Neutrophil (primary cell): ENCODE data around the gene EEF1AKMT2.
"Not testable (repeated sequence)": the region's sequence is repeated elsewhere in the genome, so short reads cannot be mapped to it uniquely, and the experiment has no call there.

Source experiments
- H3K27ac ChIP-seq: fragments of 200-600 bp; sonication (generic); 2 replicates; pipeline ENCODE4 v1.5.1; 2016; ENCODE audit warnings: mild to moderate bottlenecking, moderate library complexity
- H3K27me3 ChIP-seq: fragments of 200-600 bp; sonication (generic); 2 replicates; pipeline ENCODE4 v1.6.0; 2016; ENCODE audit warnings: mild to moderate bottlenecking
- H3K36me3 ChIP-seq: fragments of 200-600 bp; sonication (generic); 2 replicates; pipeline ENCODE4 v1.5.1; 2017
- H3K4me1 ChIP-seq, 2 experiments: fragments of 200-600 bp in 1 of 2; sonication (generic) in 1 of 2; 1 replicate in 1 of 2; 2 replicates in 1 of 2; pipeline versions ENCODE4 v1.5.1 to v1.6.1; 2013 to 2016; ENCODE audit warnings: low read depth in 1 of 2, low read length in 1 of 2, mild to moderate bottlenecking in 1 of 2, moderate library complexity in 1 of 2; ENCODE audit not compliant: control insufficient read depth in 1 of 2, insufficient read depth in 1 of 2
- H3K4me3 ChIP-seq, 2 experiments: fragments of 200-600 bp in 1 of 2; sonication (generic) in 1 of 2; 1 replicate in 1 of 2; 2 replicates in 1 of 2; pipeline ENCODE4 v1.5.1; 2013 to 2016; ENCODE audit warnings: low read depth in 1 of 2, low read length in 1 of 2, mild to moderate bottlenecking in 1 of 2, moderate library complexity in 1 of 2
- H3K9me3 ChIP-seq: fragments of 200-600 bp; sonication (generic); 2 replicates; pipeline ENCODE4 v1.5.1; 2016
- TF ChIP-seq, protein P1 (sequence below): fragments of 200-600 bp; sonication (generic); IDR thresholded peaks from 2 replicates; pipeline ENCODE4 v1.5.1; 2016; ENCODE audit warnings: antibody characterized with exemption

Gene EEF1AKMT2

DNA sequence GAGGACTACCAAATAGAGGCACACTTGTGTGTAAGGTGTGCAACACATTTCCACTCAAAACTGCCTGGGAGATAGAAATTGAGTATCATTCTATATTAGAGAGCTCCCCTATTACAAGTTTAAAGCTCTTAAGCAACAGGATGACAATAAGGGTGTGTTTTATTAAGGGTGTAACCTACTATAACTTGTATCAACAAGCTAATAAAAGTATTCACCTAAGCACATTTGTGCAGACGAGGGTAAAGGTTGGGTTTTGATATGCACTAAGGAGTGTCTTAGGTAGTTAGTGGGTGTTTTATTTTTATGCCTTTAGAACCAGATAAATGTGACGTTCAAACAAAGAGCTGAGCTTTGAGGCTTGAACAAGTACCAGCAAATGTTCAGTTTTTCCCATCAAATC lies 44.7 kb downstream of the EEF1AKMT2 start:
- TF ChIP-seq, protein P1, sequence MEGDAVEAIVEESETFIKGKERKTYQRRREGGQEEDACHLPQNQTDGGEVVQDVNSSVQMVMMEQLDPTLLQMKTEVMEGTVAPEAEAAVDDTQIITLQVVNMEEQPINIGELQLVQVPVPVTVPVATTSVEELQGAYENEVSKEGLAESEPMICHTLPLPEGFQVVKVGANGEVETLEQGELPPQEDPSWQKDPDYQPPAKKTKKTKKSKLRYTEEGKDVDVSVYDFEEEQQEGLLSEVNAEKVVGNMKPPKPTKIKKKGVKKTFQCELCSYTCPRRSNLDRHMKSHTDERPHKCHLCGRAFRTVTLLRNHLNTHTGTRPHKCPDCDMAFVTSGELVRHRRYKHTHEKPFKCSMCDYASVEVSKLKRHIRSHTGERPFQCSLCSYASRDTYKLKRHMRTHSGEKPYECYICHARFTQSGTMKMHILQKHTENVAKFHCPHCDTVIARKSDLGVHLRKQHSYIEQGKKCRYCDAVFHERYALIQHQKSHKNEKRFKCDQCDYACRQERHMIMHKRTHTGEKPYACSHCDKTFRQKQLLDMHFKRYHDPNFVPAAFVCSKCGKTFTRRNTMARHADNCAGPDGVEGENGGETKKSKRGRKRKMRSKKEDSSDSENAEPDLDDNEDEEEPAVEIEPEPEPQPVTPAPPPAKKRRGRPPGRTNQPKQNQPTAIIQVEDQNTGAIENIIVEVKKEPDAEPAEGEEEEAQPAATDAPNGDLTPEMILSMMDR, result no peak
- no peaks in the 10 kb centered on the region for H3K9me3 ChIP-seq
- H3K27ac ChIP-seq, result no peak overlapping the region
- no peak overlapping the region for H3K4me3 ChIP-seq
- H3K27me3 ChIP-seq, result no peaks in the 10 kb centered on the region
- peaks cover 18 to 19% of the 10 kb centered on the region in 2 experiments for H3K4me1 ChIP-seq
- H3K36me3 ChIP-seq, result no peaks in the 10 kb centered on the region

DNA sequence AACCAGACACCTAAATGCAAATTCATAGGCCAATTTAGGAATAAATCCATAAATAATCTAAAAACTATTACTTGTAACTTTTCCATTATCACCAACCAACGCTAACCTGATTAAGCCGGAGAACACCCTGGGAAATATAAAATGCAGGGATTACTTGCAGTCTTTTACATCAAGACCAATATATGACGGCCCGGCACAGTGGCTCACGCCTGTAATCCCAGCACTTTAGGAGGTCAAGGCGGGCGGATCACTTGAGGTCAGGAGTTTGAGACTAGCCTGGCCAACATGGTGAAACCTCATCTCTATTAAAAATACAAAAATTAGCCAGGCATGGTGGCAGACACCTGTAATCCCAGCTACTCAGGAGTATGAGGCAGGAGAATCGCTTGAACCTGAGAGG lies 45.2 kb downstream of the EEF1AKMT2 start:
- peaks cover 24% of the 10 kb centered on the region in 2 experiments for H3K4me1 ChIP-seq
- H3K27ac ChIP-seq, result not testable (repeated sequence)

DNA sequence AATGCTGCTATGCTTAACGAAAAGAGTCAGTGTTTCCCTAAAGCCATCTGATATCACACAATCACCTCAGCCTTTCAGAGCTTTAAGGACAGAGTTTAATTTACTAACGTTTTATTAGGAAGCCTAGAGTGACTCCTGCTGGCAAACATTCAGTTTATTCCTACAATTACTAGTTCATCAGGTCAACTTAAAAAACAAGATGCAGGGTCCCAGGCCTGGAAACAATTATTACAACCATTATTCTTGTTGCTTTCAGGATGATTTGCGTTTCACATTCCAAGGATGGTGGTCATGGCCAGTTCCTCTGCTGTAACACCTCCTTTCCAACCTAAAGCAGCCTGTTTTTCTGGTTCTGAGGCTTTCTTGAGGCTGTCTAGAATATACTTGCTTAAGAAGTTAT lies 46.0 kb downstream of the EEF1AKMT2 start:
- Histone ChIP-seq H3K27me3 (no peaks in the 10 kb centered on the region), H3K9me3 (no peaks in the 10 kb centered on the region), H3K27ac (peak overlapping the region; percentile 91), H3K4me1 (peaks cover 31 to 32% of the 10 kb centered on the region in 2 experiments), H3K4me3 (no peak overlapping the region), H3K36me3 (no peaks in the 10 kb centered on the region)
- TF ChIP-seq, protein P1, result peak; percentile 52

More for the DNA sequence above, 45.2 kb downstream of the EEF1AKMT2 start:
- not testable (repeated sequence) for H3K27me3 ChIP-seq, H3K36me3 ChIP-seq, H3K9me3 ChIP-seq, H3K4me3 ChIP-seq

DNA sequence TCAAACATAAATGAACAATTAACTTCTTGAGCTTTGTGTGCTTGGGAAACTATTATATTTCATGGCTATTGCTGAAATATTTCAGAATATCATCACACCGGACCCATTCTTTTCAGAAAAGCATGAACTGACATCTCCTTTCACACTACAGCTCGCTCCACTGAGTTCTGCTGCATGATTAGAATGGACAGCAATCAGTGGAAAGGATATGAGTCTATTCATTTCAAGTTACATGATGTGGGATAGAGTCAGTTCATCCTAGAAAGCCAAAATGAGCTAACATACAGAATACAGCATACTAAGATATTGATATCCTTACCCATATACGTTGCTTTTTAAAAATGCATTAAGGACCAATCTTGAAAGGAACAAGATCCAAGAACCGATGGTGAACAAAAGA lies 46.4 kb downstream of the EEF1AKMT2 start:
- TF ChIP-seq, protein P1, result no peak
- no peaks in the 10 kb centered on the region for H3K36me3 ChIP-seq
- H3K9me3 ChIP-seq, result no peaks in the 10 kb centered on the region
- peaks cover 36% of the 10 kb centered on the region in 2 experiments for H3K4me1 ChIP-seq
- peak overlapping the region; percentile 91 for H3K27ac ChIP-seq
- H3K27me3 ChIP-seq, result no peaks in the 10 kb centered on the region
- peak overlapping the region in 1 of 2 experiments; percentile 70 for H3K4me3 ChIP-seq

DNA sequence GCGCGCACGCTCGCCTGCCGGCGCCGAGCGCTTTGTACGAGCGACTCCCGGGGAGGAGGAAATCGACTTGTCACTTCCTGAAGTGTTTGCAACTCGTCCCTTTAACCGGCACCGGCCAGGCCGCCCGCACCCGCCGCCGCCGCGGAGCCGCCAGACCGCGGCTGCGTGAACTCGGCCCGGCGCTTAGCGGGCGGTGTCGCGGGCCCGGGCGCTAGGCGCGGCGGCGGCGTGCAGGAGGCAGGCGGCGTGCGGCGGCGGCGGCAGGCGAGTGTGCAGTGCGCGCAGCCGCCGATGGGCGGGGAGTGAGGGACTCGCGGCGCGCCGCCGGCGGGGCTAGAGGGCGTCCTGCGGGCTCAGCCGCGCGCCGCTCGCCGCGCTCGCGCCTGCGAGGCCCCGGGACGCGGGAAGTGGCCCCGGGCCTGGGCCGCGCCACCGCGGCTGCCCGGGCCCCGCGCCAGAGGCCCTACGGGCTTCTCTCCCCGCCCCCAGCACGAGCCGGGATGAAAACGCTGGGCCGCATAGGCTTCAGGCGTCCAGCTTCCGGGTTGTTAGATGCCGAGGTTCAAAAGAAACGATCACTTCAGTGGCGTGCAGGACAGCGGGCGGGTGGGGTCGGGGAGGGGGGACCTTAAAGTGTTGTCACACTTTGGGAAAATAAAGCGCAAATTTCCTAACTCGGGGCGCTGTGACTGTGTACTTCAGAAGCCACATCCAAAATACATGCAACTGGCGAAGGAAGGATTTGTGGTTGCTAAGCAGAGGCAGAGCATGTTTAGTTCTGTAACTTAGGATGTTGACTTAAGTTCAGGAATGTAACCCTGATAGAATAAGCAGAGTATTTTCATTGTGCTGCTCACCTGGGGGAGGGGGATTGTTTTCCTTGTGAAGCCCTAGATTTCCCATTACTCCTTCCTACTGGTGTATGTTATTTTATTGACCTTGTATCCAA lies 47.3 kb downstream of the EEF1AKMT2 start, which contains the start of gene FAM53B:
Gene FAM53B (minus strand): TSS at position 277 of the 949 bp plus-strand sequence. CDS start 37,665 bp downstream, outside the sequence.
- Histone ChIP-seq H3K36me3 (no peaks in the 10 kb centered on the region), H3K27ac (peak within 1 kb of the TSS; percentile 91), H3K4me3 (peak within 1 kb of the TSS; percentile 72 to 90), H3K27me3 (no peaks in the 10 kb centered on the region), H3K4me1 (peaks cover 43 to 45% of the 10 kb centered on the region in 2 experiments), H3K9me3 (no peaks in the 10 kb centered on the region)
- TF ChIP-seq, protein P1, result no peak
